Measurements from ENCODE around the gene C3orf20. TPM values are rescaled to one million over a fixed set of nuclear protein-coding genes. Genes with fewer than 3 reads are reported as not detected.
A peak's percentile ranks its signal among the peaks of the same experiment; 100 is the strongest.

The C3orf20 gene
- total and polyA plus RNA-seq, 11 donors: 0.21 to 0.31 TPM; not detected in 9

GRCh38 chr3:14785207-14786155, 110.5 kb downstream of the C3orf20 start:
- H3K27me3 ChIP-seq: peaks cover 0 to 5% (median 0%) of the 10 kb centered on the region in 9 donors
- TF ChIP-seq, protein P1, sequence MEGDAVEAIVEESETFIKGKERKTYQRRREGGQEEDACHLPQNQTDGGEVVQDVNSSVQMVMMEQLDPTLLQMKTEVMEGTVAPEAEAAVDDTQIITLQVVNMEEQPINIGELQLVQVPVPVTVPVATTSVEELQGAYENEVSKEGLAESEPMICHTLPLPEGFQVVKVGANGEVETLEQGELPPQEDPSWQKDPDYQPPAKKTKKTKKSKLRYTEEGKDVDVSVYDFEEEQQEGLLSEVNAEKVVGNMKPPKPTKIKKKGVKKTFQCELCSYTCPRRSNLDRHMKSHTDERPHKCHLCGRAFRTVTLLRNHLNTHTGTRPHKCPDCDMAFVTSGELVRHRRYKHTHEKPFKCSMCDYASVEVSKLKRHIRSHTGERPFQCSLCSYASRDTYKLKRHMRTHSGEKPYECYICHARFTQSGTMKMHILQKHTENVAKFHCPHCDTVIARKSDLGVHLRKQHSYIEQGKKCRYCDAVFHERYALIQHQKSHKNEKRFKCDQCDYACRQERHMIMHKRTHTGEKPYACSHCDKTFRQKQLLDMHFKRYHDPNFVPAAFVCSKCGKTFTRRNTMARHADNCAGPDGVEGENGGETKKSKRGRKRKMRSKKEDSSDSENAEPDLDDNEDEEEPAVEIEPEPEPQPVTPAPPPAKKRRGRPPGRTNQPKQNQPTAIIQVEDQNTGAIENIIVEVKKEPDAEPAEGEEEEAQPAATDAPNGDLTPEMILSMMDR (IDR thresholded peaks at IDR 0.05): no peak
- no peak for TF ChIP-seq POLR2A (IDR thresholded peaks at IDR 0.05)
- no peaks in the 10 kb centered on the region for H3K36me3 ChIP-seq
- peak in 1 of 4 donors; percentile 21 for ATAC-seq
- DNase-seq: no peak
- peaks cover 0 to 12% (median 0%) of the 10 kb centered on the region in 12 donors for H3K4me1 ChIP-seq
- intact Hi-C loops (cut with DNase I): loop anchor here in 2 of 10 donors (5.0 kb wide), 2 partner anchors 113 to 127 kb away; no protein-coding TSS in a partner anchor
- H3K9me3 ChIP-seq: no peaks in the 10 kb centered on the region
- no peak overlapping the region for H3K4me3 ChIP-seq
- H3K27ac ChIP-seq: no peak overlapping the region
- WGBS, 4 donors: 75 to 81% (median 76%) methylated on average over 16 to 20 of the region's 20 CpGs

DNA sequence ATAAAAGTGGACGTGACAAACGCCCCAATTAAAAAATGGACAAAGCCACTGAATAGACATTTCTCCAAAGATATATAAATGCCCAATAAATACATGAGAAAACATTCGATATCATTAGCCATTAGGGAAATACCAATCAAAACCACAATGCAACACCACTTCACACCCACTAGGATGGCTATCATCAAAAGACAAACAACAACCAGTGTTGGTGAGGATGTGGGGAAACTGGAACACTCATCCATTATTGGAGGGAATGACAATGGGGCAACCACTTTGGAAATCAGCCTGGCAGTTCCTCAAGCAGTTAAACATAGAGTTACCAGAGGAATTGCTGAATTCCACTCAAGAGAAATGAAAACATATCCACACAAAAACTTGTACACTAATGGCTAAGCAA, 111.4 kb downstream of the C3orf20 start:
- no peak overlapping the region for H3K27ac ChIP-seq
- TF ChIP-seq POLR2A (IDR thresholded peaks at IDR 0.05): no peak
- DNase-seq (no peak), ATAC-seq (no peak)
- peaks cover 0 to 5% (median 0%) of the 10 kb centered on the region in 9 donors for H3K27me3 ChIP-seq
- H3K4me1 ChIP-seq: peaks cover 0 to 14% (median 4%) of the 10 kb centered on the region in 12 donors
- intact Hi-C loops (cut with DNase I): loop anchor here in 2 of 10 donors (5.0 kb wide), 2 partner anchors 114 to 126 kb away; no protein-coding TSS in a partner anchor
- H3K4me3 ChIP-seq: no peak overlapping the region
- 96 to 99% (median 98%) methylated on average over 3 of the region's 3 CpGs for WGBS, 4 donors
- H3K36me3 ChIP-seq: no peaks in the 10 kb centered on the region
- H3K9me3 ChIP-seq: no peaks in the 10 kb centered on the region

- ATAC-seq (no peak), DNase-seq (no peak)
- Histone ChIP-seq H3K4me1 (peaks cover 0 to 22% (median 9%) of the 10 kb centered on the region in 12 donors), H3K27ac (no peak overlapping the region), H3K36me3 (no peaks in the 10 kb centered on the region), H3K27me3 (peaks cover 0 to 5% (median 0%) of the 10 kb centered on the region in 9 donors), H3K4me3 (no peak overlapping the region), H3K9me3 (no peaks in the 10 kb centered on the region)
- WGBS, 4 donors: 43 to 46% (median 45%) methylated on average over 6 to 7 of the region's 7 CpGs
- intact Hi-C loops (cut with DNase I): loop anchor here in 2 of 10 donors (5.0 kb wide), 2 partner anchors 115 to 125 kb away; no protein-coding TSS in a partner anchor
- TF ChIP-seq POLR2A (IDR thresholded peaks at IDR 0.05): no peak
- TF ChIP-seq, protein P1 (IDR thresholded peaks at IDR 0.05): no peak
These were observed 112.7 kb downstream of the C3orf20 start for GRCh38 chr3:14787630-14788029.

DNA sequence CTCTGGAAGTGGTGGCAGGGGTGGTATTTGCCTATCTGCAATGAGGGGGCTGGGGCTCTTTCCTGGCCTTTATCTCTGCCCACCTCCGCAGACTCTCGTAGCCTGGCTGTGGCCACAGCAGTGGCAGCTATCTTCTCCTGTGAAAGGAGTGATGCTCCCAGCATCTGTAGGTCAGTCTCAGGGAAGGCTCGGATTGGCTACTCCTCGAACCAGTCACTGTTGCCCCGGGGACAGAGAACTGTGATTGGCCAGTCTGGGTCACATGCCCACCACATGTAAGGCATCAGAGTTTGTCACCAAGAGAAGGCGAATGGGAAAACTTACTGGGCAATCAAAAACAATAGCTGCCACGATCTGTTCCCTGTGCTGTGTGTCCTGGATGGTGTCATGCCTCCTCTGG, 113.7 kb downstream of the C3orf20 start:
- intact Hi-C loops (cut with DNase I): loop anchor here in 2 of 10 donors (5.0 kb wide), 2 partner anchors 116 to 124 kb away; no protein-coding TSS in a partner anchor
- H3K4me3 ChIP-seq: no peak overlapping the region
- H3K9me3 ChIP-seq: no peaks in the 10 kb centered on the region
- no peak overlapping the region for H3K27ac ChIP-seq
- no peaks in the 10 kb centered on the region for H3K36me3 ChIP-seq
- peaks cover 0 to 32% (median 17%) of the 10 kb centered on the region in 12 donors for H3K4me1 ChIP-seq
- ATAC-seq (no peak), DNase-seq (no peak)
- no peak for TF ChIP-seq POLR2A (IDR thresholded peaks at IDR 0.05)
- TF ChIP-seq, protein P1 (IDR thresholded peaks at IDR 0.05): no peak
- peaks cover 0 to 5% (median 0%) of the 10 kb centered on the region in 9 donors for H3K27me3 ChIP-seq
- WGBS, 4 donors: 87 to 93% (median 92%) methylated on average over 5 to 7 of the region's 7 CpGs

All from heart left ventricle (tissue), 16 donors.